ENCODE measurements around the gene ELMOD2.

The ELMOD2 gene

DNA sequence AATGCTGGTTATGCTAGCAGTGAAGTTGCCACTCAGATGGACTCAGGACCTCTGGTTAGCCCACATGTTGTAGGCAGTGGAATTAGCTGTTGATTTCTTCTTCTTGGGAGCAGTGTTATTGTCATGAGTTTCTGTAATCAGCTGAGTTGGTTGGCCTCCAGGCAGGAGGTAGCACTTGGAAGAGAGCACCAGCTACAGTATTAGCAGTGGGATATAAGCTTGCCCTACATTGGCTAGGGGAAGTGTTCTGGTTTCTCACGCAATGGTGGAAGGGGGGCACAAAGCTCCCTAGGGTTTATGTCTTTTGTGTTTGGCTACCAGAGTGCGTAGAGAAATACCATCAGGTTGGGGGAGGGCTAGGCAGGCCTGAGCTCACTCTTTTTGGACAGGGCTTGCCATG lies 78.7 kb downstream of the ELMOD2 start:
- Histone ChIP-seq H3K36me3 (ENCODE audit: insufficient read depth, low read length) (no peaks in the 10 kb centered on the region), H3K4me3 (ENCODE audit: low read depth in 1 of 2, low read length in 2 of 2) (no peak overlapping the region), H3K4me2 (ENCODE audit: insufficient read depth, low read length) (no peak overlapping the region), H3K4me1 (ENCODE audit: insufficient read depth, low read length) (no peaks in the 10 kb centered on the region), H3K27me3 (ENCODE audit: insufficient read depth, low read length, poor library complexity) (peaks cover 3% of the 10 kb centered on the region), H3K9me3 (ENCODE audit: insufficient read depth, low read length, severe bottlenecking) (no peaks in the 10 kb centered on the region), H4K20me1 (ENCODE audit: insufficient read depth, low read length) (no peaks in the 10 kb centered on the region), H3K79me2 (ENCODE audit: insufficient read depth, low read length) (no peaks in the 10 kb centered on the region), H3K27ac (ENCODE audit: low read length) (no peak overlapping the region), H3K9ac (ENCODE audit: low read depth, low read length) (no peak overlapping the region), H2AFZ (ENCODE audit: low read depth, low read length) (no peak overlapping the region)
- DNase-seq: no peak
- no peak for ATAC-seq (ENCODE audit: insufficient read depth, low read depth)
- no peak for TF ChIP-seq EZH2 (IDR thresholded peaks at IDR 0.05; ENCODE audit: borderline replicate concordance, low read depth, low read length, severe bottlenecking)
- TF ChIP-seq, protein P1, sequence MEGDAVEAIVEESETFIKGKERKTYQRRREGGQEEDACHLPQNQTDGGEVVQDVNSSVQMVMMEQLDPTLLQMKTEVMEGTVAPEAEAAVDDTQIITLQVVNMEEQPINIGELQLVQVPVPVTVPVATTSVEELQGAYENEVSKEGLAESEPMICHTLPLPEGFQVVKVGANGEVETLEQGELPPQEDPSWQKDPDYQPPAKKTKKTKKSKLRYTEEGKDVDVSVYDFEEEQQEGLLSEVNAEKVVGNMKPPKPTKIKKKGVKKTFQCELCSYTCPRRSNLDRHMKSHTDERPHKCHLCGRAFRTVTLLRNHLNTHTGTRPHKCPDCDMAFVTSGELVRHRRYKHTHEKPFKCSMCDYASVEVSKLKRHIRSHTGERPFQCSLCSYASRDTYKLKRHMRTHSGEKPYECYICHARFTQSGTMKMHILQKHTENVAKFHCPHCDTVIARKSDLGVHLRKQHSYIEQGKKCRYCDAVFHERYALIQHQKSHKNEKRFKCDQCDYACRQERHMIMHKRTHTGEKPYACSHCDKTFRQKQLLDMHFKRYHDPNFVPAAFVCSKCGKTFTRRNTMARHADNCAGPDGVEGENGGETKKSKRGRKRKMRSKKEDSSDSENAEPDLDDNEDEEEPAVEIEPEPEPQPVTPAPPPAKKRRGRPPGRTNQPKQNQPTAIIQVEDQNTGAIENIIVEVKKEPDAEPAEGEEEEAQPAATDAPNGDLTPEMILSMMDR (IDR thresholded peaks at IDR 0.05; ENCODE audit: borderline replicate concordance, extremely low read depth, low read length, poor library complexity, severe bottlenecking): no peak

- Histone ChIP-seq H3K27ac (ENCODE audit: low read length) (no peak overlapping the region), H4K20me1 (ENCODE audit: insufficient read depth, low read length) (no peaks in the 10 kb centered on the region), H3K4me1 (ENCODE audit: insufficient read depth, low read length) (no peaks in the 10 kb centered on the region), H3K36me3 (ENCODE audit: insufficient read depth, low read length) (no peaks in the 10 kb centered on the region), H3K9me3 (ENCODE audit: insufficient read depth, low read length, severe bottlenecking) (no peaks in the 10 kb centered on the region), H3K9ac (ENCODE audit: low read depth, low read length) (no peak overlapping the region), H3K79me2 (ENCODE audit: insufficient read depth, low read length) (no peaks in the 10 kb centered on the region), H3K27me3 (ENCODE audit: insufficient read depth, low read length, poor library complexity) (peaks cover 3% of the 10 kb centered on the region), H3K4me2 (ENCODE audit: insufficient read depth, low read length) (no peak overlapping the region), H3K4me3 (ENCODE audit: low read depth in 1 of 2, low read length in 2 of 2) (no peak overlapping the region), H2AFZ (ENCODE audit: low read depth, low read length) (no peak overlapping the region)
- TF ChIP-seq, protein P1 (IDR thresholded peaks at IDR 0.05; ENCODE audit: borderline replicate concordance, extremely low read depth, low read length, poor library complexity, severe bottlenecking): no peak
- TF ChIP-seq EZH2 (IDR thresholded peaks at IDR 0.05; ENCODE audit: borderline replicate concordance, low read depth, low read length, severe bottlenecking): no peak
- no peak for ATAC-seq (ENCODE audit: insufficient read depth, low read depth)
- no peak for DNase-seq
Measured at GRCh38 chr4:140603286-140603685, 79.3 kb downstream of the ELMOD2 start.

Measured in DND-41 (cell line).